ENCODE measurements around the gene MSX2.

MSX2 gene

GRCh38 chr5:174722500-174722899 lies 1.9 kb upstream of the MSX2 start:
- no peak for TF ChIP-seq CTCF (IDR thresholded peaks at IDR 0.05)
- Histone ChIP-seq H3K4me3 (ENCODE audit: low read depth in 1 of 2, low read length in 1 of 2) (no peak overlapping the region), H3K4me1 (ENCODE audit: control insufficient read depth in 1 of 2, insufficient read depth in 1 of 2, low read depth in 1 of 2, low read length in 1 of 2) (no peaks in the 10 kb centered on the region), H3K9me3 (no peaks in the 10 kb centered on the region), H3K27me3 (peaks cover 100% of the 10 kb centered on the region), H3K27ac (no peak overlapping the region), H3K36me3 (no peaks in the 10 kb centered on the region)

- Histone ChIP-seq H3K27me3 (peaks cover 100% of the 10 kb centered on the region), H3K36me3 (no peaks in the 10 kb centered on the region), H3K4me1 (ENCODE audit: control insufficient read depth in 1 of 2, insufficient read depth in 1 of 2, low read depth in 1 of 2, low read length in 1 of 2) (no peaks in the 10 kb centered on the region), H3K4me3 (ENCODE audit: low read depth in 1 of 2, low read length in 1 of 2) (no peak overlapping the region), H3K9me3 (no peaks in the 10 kb centered on the region), H3K27ac (no peak overlapping the region)
- no peak for TF ChIP-seq CTCF (IDR thresholded peaks at IDR 0.05)
Observed at GRCh38 chr5:174723315-174723978, 935 bp upstream of the MSX2 start.

GRCh38 chr5:174723979-174724483 lies 351 bp upstream of the MSX2 start:
- peak overlapping the region in 1 of 2 experiments; percentile 25 for H3K4me3 ChIP-seq (ENCODE audit: low read depth in 1 of 2, low read length in 1 of 2)
- peaks cover 100% of the 10 kb centered on the region for H3K27me3 ChIP-seq
- H3K9me3 ChIP-seq = no peaks in the 10 kb centered on the region
- no peak overlapping the region for H3K27ac ChIP-seq
- H3K36me3 ChIP-seq = no peaks in the 10 kb centered on the region
- no peaks in the 10 kb centered on the region for H3K4me1 ChIP-seq (ENCODE audit: control insufficient read depth in 1 of 2, insufficient read depth in 1 of 2, low read depth in 1 of 2, low read length in 1 of 2)
- no peak for TF ChIP-seq CTCF (IDR thresholded peaks at IDR 0.05)

- H3K9me3 ChIP-seq = no peaks in the 10 kb centered on the region
- H3K27ac ChIP-seq = no peak overlapping the region
- TF ChIP-seq CTCF (IDR thresholded peaks at IDR 0.05) = no peak
- H3K4me3 ChIP-seq (ENCODE audit: low read depth in 1 of 2, low read length in 1 of 2) = no peak overlapping the region
- H3K36me3 ChIP-seq = no peaks in the 10 kb centered on the region
- peaks cover 100% of the 10 kb centered on the region for H3K27me3 ChIP-seq
- H3K4me1 ChIP-seq (ENCODE audit: control insufficient read depth in 1 of 2, insufficient read depth in 1 of 2, low read depth in 1 of 2, low read length in 1 of 2) = no peaks in the 10 kb centered on the region
Observed at GRCh38 chr5:174725261-174725990, 1.0 kb downstream of the MSX2 start.

GRCh38 chr5:174725991-174726601 lies 1.7 kb downstream of the MSX2 start:
- TF ChIP-seq CTCF (IDR thresholded peaks at IDR 0.05) = no peak

More at GRCh38 chr5:174725991-174726601, 1.7 kb downstream of the MSX2 start:
- H3K9me3 ChIP-seq = no peaks in the 10 kb centered on the region
- no peaks in the 10 kb centered on the region for H3K36me3 ChIP-seq
- H3K27ac ChIP-seq = no peak overlapping the region
- H3K4me1 ChIP-seq (ENCODE audit: control insufficient read depth in 1 of 2, insufficient read depth in 1 of 2, low read depth in 1 of 2, low read length in 1 of 2) = no peaks in the 10 kb centered on the region
- no peak overlapping the region for H3K4me3 ChIP-seq (ENCODE audit: low read depth in 1 of 2, low read length in 1 of 2)
- peaks cover 100% of the 10 kb centered on the region for H3K27me3 ChIP-seq

All from neutrophil (primary cell).